GM12875 (cell line): ENCODE results near the gene SNX11.

Experiments used
- H3K4me3 ChIP-seq: one replicate; pipeline ENCODE4 v1.5.1; 2011; ENCODE audit warnings: low read depth, low read length, control low read depth
- CTCF ChIP-seq: IDR thresholded peaks from 2 replicates; pipeline ENCODE4 v1.5.1; 2011; ENCODE audit warnings: low read depth, mild to moderate bottlenecking, control low read depth, inconsistent platforms, low read length, moderate library complexity, borderline replicate concordance; ENCODE audit not compliant: insufficient read depth

SNX11 gene

GRCh38 chr17:48148029-48148770 is 40.6 kb downstream of the SNX11 start:
- no peak overlapping the region for H3K4me3 ChIP-seq
- no peak for TF ChIP-seq CTCF

- no peak for TF ChIP-seq CTCF
- H3K4me3 ChIP-seq: no peak overlapping the region
Observed at GRCh38 chr17:48148854-48149786, 41.6 kb downstream of the SNX11 start.

- TF ChIP-seq CTCF: no peak
- H3K4me3 ChIP-seq: no peak overlapping the region
Observed at GRCh38 chr17:48149787-48150463, 42.4 kb downstream of the SNX11 start.

- no peak for TF ChIP-seq CTCF
Observed at GRCh38 chr17:48150597-48151001, 43.0 kb downstream of the SNX11 start.

GRCh38 chr17:48151220-48151619 is 43.7 kb downstream of the SNX11 start:
- H3K4me3 ChIP-seq: no peak overlapping the region
- TF ChIP-seq CTCF: no peak

More at GRCh38 chr17:48150597-48151001, 43.0 kb downstream of the SNX11 start:
- no peak overlapping the region for H3K4me3 ChIP-seq

- H3K4me3 ChIP-seq: no peak overlapping the region
- TF ChIP-seq CTCF: no peak
Observed at GRCh38 chr17:48152289-48152688, 44.7 kb downstream of the SNX11 start.
